GM23338 (cell line): ENCODE data around the gene HLA-DQB1.

Source experiments
- CREB1 ChIP-seq: fragments of 250-450 bp; sonication (Bioruptor Pico); IDR thresholded peaks from 2 replicates; pipeline ENCODE4 v1.5.0; 2020; ENCODE audit warnings: low read depth, mild to moderate bottlenecking, moderate library complexity
- EZH2 ChIP-seq: fragments of 200-600 bp; sonication (generic); IDR thresholded peaks from one replicate; pipeline ENCODE4 v1.8.0; 2017; ENCODE audit warnings: antibody characterized with exemption, mild to moderate bottlenecking, low read depth; ENCODE audit not compliant: unreplicated experiment
- EZH2phosphoT487 ChIP-seq: fragments of 200-600 bp; sonication (generic); IDR thresholded peaks from one replicate; pipeline ENCODE4 v1.8.1; 2018; ENCODE audit warnings: antibody characterized with exemption; ENCODE audit not compliant: unreplicated experiment
- POLR2AphosphoS5 ChIP-seq: IDR thresholded peaks from 2 replicates; pipeline ENCODE4 v1.6.1; 2016; ENCODE audit warnings: antibody characterized with exemption, low read depth
- TF ChIP-seq, protein P1 (sequence below), 2 experiments: fragments of 200-600 bp in 1 of 2; sonication (generic) in 1 of 2; conservative IDR thresholded peaks; 2 replicates each; pipeline versions ENCODE4 v1.5.1 to v1.6.1; 2016 to 2017; ENCODE audit warnings: antibody characterized with exemption in 2 of 2, low read depth in 2 of 2, mild to moderate bottlenecking in 2 of 2, moderate library complexity in 1 of 2
- TF ChIP-seq, protein P2 (sequence below): IDR thresholded peaks from one replicate; pipeline ENCODE4 v1.6.1; 2018; ENCODE audit warnings: antibody characterized with exemption; ENCODE audit not compliant: unreplicated experiment

- TF ChIP-seq, protein P1, sequence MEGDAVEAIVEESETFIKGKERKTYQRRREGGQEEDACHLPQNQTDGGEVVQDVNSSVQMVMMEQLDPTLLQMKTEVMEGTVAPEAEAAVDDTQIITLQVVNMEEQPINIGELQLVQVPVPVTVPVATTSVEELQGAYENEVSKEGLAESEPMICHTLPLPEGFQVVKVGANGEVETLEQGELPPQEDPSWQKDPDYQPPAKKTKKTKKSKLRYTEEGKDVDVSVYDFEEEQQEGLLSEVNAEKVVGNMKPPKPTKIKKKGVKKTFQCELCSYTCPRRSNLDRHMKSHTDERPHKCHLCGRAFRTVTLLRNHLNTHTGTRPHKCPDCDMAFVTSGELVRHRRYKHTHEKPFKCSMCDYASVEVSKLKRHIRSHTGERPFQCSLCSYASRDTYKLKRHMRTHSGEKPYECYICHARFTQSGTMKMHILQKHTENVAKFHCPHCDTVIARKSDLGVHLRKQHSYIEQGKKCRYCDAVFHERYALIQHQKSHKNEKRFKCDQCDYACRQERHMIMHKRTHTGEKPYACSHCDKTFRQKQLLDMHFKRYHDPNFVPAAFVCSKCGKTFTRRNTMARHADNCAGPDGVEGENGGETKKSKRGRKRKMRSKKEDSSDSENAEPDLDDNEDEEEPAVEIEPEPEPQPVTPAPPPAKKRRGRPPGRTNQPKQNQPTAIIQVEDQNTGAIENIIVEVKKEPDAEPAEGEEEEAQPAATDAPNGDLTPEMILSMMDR (conservative IDR thresholded peaks at IDR 0.05; ENCODE audit: low read depth in 2 of 2): peak; percentile 76 to 87
- TF ChIP-seq CREB1 (CRISPR knock-in tag) (no peak), POLR2AphosphoS5 (no peak), EZH2 (no peak), EZH2phosphoT487 (no peak)
- TF ChIP-seq, protein P2, sequence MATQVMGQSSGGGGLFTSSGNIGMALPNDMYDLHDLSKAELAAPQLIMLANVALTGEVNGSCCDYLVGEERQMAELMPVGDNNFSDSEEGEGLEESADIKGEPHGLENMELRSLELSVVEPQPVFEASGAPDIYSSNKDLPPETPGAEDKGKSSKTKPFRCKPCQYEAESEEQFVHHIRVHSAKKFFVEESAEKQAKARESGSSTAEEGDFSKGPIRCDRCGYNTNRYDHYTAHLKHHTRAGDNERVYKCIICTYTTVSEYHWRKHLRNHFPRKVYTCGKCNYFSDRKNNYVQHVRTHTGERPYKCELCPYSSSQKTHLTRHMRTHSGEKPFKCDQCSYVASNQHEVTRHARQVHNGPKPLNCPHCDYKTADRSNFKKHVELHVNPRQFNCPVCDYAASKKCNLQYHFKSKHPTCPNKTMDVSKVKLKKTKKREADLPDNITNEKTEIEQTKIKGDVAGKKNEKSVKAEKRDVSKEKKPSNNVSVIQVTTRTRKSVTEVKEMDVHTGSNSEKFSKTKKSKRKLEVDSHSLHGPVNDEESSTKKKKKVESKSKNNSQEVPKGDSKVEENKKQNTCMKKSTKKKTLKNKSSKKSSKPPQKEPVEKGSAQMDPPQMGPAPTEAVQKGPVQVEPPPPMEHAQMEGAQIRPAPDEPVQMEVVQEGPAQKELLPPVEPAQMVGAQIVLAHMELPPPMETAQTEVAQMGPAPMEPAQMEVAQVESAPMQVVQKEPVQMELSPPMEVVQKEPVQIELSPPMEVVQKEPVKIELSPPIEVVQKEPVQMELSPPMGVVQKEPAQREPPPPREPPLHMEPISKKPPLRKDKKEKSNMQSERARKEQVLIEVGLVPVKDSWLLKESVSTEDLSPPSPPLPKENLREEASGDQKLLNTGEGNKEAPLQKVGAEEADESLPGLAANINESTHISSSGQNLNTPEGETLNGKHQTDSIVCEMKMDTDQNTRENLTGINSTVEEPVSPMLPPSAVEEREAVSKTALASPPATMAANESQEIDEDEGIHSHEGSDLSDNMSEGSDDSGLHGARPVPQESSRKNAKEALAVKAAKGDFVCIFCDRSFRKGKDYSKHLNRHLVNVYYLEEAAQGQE: no peak
These were observed 34.1 kb upstream of the HLA-DQB1 start for GRCh38 chr6:32700391-32701040.
